HG03175 (cell line): ENCODE measurements around the gene SLC44A1.

Experiments
- ATAC-seq: cut with Tn5 transposase; IDR thresholded peaks from one replicate; pipeline ENCODE4 v1.9.1; 2021; ENCODE audit warnings: mild to moderate bottlenecking, moderate library complexity; ENCODE audit not compliant: unreplicated experiment

The SLC44A1 gene

DNA sequence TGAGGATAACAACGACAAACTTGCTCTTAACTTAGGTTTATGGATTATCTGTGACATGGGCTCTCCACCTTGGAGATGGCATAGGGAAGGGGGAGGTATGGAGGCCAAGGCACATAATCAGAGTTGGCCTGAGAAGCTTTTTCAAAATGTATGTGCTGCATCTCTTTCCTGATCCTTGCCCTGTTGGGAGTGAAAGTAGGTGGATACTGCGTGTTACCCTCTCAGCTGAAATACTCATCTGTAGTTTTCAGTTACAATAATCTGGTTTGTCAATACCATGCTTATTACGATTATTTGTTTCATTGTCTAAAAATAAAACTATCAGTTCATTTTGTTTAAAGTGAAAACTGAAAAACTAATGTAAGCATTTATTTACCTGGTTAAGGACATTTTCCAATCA lies 86.7 kb downstream of the SLC44A1 start:
- peak; percentile 31 for ATAC-seq

DNA sequence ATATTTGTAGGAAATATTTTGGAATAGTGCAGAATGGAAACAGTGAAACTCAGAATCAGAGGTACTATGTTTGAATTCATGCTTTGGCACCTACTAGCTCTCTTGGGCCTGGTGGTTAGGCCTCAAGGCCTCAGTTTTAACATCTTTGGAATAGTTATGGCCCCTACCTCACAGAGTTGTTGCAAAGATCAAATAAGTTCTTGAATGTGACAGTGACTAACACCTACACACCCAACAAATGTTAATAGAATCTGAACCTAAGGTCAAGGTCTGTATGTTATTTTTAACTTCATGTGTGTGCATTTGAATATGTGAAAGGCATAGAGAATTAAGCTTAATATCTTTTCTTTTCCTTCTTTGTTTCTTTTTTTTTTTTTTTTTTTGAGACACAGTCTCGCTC lies 87.3 kb downstream of the SLC44A1 start:
- ATAC-seq = no peak

DNA sequence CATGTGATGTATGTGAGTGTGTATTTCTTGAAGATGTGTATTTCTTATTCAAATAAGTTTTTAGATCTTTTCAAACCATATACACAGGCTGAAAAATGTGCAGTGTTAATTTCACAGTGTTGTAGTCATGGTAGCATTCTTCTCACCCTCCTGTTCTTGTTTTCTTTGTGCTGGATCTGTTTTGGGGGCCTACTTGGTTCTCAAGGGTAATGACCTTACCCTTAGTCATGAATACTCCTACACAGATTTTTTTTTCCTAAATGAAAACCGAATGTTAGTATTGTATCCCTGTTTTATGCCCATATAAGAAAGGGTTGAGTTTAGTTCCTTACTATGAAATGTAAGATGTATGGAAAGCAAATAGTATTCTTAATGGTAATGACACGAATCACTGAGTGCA lies 88.0 kb downstream of the SLC44A1 start:
- no peak for ATAC-seq

DNA sequence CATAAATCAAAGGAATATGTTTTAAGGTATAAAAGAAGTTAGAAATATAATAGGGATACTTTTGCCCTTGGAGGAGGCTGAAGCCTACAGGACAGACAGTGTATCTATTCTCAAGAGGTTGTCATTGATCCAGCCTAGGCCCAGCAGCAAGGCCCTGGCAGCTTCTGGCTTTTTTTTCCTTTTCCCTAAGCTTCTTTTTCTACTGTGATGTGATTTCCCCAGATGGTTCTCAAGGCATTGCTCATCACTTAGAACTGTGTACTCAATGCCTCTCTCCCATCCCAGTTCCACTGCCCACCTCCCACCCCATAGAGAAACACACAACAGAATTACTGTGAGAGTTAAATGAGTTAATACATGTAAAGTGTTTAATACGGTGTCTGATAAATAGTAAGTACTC lies 88.6 kb downstream of the SLC44A1 start:
- ATAC-seq = no peak

DNA sequence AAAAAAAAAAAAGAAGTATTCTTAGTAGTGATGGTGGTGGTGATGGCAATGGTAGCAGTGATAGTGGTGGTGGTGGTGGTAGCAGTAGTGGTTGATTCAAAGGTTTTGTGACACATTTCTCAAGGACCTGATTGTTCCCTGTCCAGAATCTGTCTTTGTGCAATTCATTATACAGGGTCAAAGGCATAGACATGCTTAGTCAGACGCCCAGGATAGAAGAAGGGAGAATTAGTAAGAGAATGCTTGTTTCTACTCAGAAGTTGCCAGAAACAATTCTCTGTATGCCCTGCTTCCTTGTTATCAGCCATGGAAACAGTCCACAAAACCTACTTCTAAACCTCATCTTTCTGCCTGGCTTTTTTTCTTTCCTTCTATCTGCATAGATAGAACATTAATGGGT lies 89.4 kb downstream of the SLC44A1 start:
- ATAC-seq = no peak

DNA sequence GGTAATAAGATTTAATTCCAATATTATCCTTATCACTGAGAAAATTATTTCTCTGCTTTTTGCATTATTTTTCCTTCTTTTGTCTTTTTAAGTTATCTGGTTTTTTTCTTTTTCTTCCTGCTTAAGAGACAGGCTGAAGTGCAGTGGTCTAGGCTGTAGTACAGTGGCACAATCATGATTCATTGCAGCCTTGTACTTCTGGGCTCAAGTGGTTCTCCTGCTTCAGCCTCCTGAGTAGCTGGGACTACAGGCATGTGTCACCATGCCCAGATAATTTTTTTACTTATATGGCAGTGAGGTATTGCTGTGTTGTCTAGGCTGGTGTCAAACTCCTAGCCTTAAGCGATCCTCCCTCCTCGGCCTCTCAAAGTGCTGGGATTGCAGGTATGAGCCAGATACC lies 93.9 kb downstream of the SLC44A1 start:
- no peak for ATAC-seq

DNA sequence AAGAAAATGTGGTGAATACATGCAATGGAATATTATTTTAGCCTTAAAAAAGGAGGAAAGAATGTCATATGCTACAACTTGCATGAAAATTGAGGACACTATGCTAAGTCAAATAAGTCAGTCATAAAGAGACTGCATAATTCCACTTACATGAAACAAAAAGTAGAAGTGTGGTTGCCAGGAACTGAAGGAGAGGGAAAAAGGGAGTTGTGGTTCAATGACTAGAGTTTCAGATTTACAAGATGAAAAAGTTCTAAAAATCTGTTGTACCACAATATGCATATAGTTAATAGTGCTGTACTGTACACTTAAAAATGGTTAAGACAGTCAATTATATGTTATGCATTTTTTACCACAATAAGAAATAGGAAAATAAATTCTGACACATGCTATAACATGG lies 95.4 kb downstream of the SLC44A1 start:
- no peak for ATAC-seq

DNA sequence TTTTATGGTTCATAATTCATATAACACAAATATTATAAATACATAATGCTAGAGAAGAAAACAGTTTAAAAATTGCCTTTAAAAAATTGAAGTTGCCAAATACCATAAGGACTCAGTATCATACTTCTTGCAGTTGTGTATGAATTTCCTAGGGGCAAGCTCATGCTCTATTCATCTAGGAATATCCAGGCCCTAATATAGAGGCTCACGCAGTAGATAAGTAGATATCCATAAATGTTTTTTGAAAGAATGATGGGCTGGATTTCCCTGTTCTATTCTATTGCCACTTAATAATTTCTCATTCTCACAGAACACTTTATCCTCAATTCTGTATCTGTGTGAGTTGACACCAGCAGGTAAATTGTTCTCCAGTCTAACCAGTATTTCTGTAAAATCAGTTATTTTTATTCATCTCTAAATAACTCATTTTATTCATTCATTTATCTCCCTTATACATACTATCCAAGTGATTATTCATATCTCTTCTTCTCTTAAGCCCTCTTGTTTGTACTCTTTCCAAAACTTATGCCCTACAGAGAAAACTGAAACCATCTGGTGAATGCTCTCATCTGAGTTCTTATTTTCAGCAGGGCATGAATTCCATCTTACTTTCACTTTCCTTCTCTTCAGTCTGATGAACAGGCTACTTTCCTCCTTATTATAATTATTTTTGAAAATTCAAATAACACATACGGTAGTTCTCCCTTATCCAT lies 97.1 kb downstream of the SLC44A1 start:
- peak; percentile 86 for ATAC-seq

DNA sequence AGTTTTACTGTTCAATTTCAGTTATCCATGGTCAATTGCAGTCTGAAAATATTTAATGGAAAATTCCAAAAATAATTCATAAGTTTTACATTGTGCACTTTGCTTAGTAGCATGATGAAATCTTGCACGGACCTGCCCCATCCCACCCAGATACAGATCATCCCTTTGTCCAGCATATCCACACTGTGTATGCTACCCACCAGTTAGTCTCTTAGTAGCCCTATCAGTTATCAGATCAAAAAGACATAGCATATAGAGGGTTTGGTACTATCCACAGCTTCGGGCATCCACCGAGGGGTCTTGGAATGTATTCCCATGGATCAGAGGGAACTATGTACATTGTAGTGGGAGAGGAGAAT lies 97.7 kb downstream of the SLC44A1 start:
- ATAC-seq = no peak

DNA sequence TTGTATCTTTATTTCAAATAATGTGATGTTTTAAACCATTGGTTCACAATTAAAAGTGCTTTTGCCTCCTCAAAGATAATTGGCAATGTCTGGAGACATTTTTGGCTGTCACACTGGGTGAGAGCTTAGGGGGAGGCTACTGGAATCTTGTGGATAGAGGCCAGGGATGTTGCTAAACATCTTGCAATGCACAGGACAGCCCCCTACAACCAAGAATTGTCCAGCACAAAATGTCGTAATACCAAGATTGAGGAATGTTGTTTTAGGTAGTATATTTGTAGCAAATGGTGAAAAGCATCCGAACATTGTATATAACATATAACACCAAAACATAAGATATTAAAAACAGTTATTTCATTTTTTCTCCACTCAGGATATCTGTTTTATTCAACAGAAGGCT lies 99.8 kb downstream of the SLC44A1 start:
- ATAC-seq = no peak

DNA sequence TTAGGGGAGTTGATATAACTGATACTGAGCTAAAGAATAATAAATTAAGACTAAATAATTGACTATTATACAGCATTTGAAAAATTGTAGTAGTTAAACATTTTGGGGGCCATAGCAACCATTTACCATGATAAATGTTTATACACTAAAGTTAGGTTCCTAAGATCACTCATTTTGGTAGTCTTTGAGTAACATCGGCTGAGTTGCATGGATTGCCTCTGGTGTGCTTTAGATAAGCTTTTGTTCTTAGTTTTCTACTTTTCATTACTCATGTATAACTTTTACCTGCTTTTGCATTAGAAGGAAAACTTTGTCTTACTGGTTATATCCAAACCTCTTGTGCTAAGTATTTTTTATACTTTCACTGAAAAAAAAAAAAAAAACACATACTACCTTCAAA lies 101.2 kb downstream of the SLC44A1 start:
- no peak for ATAC-seq

DNA sequence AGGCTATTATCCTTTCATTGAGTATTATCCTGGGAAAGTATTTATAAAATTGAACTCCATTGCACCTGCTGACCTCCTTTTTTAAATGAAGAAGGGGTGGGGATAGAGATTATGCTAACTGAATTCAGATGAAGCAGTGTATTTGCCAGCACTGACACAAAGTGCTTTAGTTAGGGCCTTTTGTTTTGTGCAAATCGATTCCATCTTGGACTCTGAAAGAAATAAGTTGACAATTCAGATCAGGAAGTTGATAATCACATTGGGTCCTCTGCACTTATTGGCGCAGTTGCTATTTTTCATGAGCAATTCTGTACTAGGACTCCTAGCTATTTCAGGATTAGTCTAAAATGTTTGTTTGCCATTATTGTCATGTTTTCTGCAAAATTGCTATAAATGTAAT lies 101.8 kb downstream of the SLC44A1 start:
- ATAC-seq = no peak

DNA sequence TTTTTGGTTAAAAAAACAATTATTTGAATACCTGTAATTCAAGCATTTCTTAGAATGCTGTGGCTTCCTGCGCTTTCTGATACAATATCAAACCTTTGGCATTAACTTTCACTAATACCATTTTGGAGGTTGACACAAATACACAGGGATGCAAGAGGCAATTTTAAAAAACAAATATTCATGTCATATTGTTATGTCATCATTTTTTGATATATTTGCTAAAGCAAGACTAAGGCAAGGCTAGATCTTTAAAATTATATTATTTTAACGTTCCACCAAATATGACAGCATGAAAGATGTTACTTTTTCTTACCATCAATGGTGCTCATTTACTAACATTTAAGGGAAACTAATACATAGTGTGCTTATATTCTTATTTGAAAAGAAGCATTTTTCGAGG lies 110.0 kb downstream of the SLC44A1 start:
- ATAC-seq = no peak

DNA sequence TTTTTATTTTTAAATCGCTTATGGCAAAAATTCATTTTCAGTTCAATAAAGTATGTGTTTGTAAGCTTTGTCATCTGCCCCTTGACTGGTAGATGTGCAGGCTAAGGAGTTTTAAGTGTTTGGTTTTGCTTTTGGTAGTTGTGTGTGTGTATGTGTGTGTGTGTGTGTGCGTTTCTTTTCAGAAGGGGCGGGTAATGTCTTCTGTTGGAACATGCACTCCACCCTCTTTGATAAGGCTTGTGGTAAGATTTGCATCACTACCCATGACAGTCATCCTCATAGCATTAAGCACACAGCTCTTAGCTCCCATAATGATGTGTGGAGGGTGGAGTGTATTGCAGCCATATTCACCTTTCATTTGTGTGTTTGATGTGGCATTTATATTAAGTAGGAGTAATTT lies 111.3 kb downstream of the SLC44A1 start:
- ATAC-seq = peak; percentile 66

DNA sequence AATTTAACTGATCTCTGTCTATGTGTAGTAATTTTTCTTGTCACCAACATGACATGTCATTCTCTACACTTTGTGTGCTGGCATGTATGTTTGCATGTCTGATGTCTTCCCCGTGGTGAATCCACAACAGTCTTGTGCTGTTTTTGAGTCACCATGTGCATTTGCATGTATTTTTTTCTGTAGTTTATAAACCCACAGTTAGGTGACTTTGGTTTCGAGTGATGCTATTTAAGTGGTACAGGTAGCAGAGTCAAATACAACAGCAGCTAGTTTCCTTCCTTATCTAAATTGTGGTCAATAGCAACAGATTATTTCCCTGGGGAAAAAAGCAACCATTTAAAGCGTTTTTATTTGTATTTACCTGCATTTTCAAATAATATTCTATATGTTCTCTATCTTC lies 113.5 kb downstream of the SLC44A1 start:
- ATAC-seq = peak; percentile 92

DNA sequence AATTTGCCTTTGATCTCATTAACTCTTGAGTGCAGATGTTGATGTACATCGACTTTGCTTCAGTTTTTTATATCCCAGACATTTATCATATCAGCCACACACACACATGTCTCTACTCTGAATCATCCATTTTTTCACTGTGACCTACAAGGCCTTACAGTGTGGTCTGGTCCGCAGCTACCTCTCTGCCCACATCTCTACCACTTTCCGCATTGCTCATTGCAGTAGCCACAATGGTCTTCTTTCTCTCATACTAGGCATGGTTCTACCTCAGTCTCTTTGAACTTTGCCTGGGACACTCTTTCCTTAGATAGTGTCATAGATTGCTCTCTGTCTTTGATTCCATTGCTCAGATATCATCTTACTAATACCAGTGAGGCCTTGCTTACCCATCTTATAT lies 115.4 kb downstream of the SLC44A1 start:
- ATAC-seq = no peak

DNA sequence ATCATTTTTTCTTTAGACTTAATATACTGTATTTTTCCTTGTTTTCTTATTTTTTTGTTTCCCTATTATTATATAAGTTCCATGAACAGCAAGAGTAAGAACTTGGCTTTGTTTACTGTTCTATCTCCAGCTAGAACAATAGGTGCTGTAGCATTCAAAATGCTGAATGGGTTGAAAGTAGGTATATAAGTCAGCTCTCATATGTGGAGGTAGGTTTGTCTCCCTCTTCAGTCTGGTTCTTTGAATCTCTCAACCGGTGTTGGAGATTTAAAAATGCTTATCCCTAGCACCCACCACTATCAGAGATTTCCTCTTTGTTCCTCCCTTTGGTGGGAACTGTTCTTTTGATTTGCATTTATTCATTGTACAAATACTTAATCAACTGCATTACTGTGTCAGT lies 115.9 kb downstream of the SLC44A1 start:
- ATAC-seq = no peak

DNA sequence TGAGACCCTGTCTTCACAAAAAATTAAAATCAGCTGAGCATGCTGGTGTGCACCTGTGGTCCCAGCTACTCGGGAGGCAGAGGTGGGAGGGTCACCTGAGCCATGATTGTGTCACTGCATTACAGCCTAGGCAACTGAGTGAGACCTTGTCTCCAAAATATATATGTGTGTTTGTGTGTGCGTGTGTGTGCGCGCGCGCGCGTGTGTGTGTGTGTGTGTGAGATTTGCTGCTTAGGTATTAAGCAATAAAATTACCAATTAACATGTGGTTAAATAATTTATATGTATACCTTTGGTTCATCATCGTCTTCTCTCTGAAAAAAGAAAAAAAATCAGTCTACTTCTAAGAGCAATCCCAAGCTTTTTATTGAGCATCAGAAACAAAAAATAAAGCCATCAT lies 117.4 kb downstream of the SLC44A1 start:
- ATAC-seq = no peak

DNA sequence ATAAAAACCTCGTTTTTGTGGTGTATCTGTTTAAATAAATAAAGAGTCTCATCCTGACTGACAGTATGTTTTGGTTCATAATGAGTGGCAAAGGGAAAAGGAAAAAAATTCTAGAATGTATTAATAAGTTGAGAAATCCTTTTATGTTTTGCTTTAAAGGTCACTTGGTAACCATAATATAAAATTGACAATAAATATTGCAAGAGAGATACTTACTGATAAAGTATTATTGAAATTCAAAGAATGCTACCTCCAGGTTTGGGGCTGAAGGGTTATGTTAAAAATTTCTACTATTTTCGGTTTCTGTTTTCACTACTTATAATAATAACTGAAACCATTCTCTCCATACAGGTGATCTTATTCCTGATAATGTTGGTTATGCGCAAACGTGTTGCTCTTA lies 118.0 kb downstream of the SLC44A1 start:
- ATAC-seq = no peak

DNA sequence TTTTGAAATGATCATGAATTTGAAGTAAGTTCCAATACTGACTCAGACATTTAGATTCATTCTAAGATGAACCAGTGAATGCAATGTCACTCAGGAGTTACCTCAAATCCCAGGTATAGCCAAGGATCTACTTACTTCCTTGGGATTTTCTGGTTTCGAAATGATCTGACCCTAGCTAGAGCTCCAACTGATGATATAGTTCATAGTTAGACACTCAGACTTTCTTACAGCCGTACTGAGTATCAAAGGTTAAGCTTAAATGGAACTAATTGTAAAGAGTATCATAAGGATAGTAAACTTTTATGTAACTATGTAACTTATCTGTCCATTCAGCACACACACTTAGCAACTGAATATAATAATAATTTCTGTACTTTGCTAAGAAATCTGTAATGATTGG lies 119.4 kb downstream of the SLC44A1 start:
- ATAC-seq = no peak

DNA sequence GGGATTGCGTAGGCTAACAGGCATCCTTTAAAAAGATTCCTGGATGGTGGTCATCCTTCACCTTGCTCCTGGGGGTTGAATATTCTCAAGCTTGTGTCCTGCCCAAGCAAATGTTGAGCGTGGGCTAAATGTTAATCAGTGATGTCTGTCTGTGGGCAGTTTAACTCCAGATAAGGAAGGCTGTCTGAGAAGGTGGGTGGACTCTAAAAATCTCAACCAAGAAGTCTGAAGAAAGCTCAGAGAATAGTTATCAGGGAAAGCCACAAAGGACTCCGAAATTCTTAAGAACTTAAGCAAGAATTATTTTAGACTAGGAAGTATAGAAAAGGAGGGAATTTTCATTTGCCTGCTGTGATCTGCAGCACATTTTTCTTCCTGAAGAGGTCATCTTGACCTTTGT lies 125.5 kb downstream of the SLC44A1 start:
- no peak for ATAC-seq

DNA sequence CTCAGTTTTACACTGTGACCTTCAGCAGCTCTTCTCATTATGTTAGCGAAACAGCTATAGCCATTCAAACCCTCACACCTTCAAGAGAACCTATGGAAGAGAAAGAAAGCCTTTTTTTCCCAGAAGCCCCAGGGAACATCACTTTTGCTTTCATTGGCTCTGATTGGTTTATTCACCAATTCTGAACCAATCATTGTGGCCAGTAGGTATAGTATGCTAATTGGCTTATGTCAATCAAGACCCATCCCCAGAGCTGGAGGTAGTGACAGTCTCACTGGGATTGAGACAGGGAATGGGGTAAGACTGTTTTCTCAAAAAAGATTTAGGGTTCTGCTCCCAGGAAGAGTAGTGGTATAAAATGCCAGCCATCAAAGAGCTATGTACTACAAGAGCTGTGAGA lies 129.3 kb downstream of the SLC44A1 start:
- ATAC-seq = no peak

DNA sequence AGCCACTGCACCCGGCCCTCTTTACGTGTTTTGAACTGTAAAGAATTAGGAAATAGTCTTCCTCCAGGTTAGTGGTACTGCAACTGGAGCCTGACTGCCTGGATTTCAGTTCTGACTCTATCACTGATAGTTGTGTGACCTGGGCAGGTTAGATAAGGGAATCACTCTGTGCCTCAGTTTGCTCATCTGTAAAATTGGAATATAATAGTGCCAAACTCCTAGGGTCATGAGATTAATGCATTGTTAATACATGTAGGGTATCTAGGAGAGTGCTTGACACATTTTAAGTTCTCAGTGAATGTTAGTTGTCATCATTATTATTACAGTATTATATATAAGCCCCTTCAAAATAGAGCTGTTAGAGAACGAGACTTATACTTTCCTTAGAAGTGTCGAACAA lies 130.9 kb downstream of the SLC44A1 start:
- no peak for ATAC-seq

DNA sequence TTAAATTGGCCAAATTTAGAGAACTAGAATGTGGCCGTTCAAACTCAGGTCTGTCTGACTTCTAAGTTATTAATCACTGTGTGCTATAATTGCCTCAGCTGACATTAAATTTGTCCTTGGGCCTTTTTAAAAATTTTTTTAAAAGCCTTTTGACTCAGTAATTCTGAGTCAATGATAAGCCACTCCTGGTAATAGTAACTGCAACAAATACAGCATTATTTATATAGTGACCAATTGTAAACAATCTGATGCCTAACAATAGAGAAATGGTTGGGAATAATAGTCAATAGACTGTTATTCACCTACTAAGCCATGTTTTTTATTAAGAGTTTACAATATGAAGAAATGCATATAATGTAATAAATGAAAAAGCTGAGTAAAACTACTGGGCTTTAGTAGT lies 132.4 kb downstream of the SLC44A1 start:
- ATAC-seq = no peak
